Activated naive CD8-positive, alpha-beta T cell treated with anti-CD3 and anti-CD28 coated beads, Interleukin-2, amount 50 U/mL, for 16 hours (primary cell): ENCODE measurements around the gene ATL2.

Experiments used
- DNase-seq: peaks from one replicate; pipeline ENCODE4 v3.0.0-alpha.2; 2020; ENCODE audit warnings: low read depth, low spot score

The ATL2 gene

GRCh38 chr2:38248707-38249106 is 128.4 kb downstream of the ATL2 start:
- DNase-seq = no peak

GRCh38 chr2:38248255-38248654 is 128.8 kb downstream of the ATL2 start:
- DNase-seq = no peak

- DNase-seq = no peak
Measured at GRCh38 chr2:38246105-38246504, 131.0 kb downstream of the ATL2 start.

- DNase-seq = no peak
Measured at GRCh38 chr2:38245114-38245641, 131.9 kb downstream of the ATL2 start.

GRCh38 chr2:38244301-38244700 is 132.8 kb downstream of the ATL2 start:
- no peak for DNase-seq
